Measurements from ENCODE around the gene DNAJC1. TPM values are rescaled to one million over a fixed set of nuclear protein-coding genes. Genes with fewer than 3 reads are reported as not detected.

Gene DNAJC1
- total RNA-seq, 6 experiments from 2014 or later, result 16.0 to 106 (median 27.8) TPM

GRCh38 chr10:21776883-21777282, 226.6 kb downstream of the DNAJC1 start:
- intact Hi-C loops (cut with DNase I), result no loop called here
- H3K36me3 ChIP-seq, result no peaks in the 10 kb centered on the region
- 93% methylated on average over 1 of the region's 1 CpG for WGBS (ENCODE audit: insufficient coverage, low coverage, low lambda C conversion rate, missing lambda C conversion rate)
- no peak overlapping the region for H3K4me3 ChIP-seq
- ATAC-seq (no peak), DNase-seq (no peak)
- no peaks in the 10 kb centered on the region for H3K27me3 ChIP-seq
- H3K27ac ChIP-seq, result no peak overlapping the region
- no peaks in the 10 kb centered on the region for H3K9me3 ChIP-seq
- TF ChIP-seq POLR2A (IDR thresholded peaks at IDR 0.05) (no peak), CTCF (IDR thresholded peaks at IDR 0.05) (no peak)
- no peaks in the 10 kb centered on the region for H3K4me1 ChIP-seq

GRCh38 chr10:21771219-21771618, 232.3 kb downstream of the DNAJC1 start:
- WGBS (ENCODE audit: insufficient coverage, low coverage, low lambda C conversion rate, missing lambda C conversion rate), result 100% methylated on average over 4 of the region's 4 CpGs
- no peaks in the 10 kb centered on the region for H3K9me3 ChIP-seq
- ATAC-seq (no peak), DNase-seq (no peak)
- no peak overlapping the region for H3K4me3 ChIP-seq
- H3K36me3 ChIP-seq, result no peaks in the 10 kb centered on the region
- no peak overlapping the region for H3K27ac ChIP-seq
- H3K4me1 ChIP-seq, result no peaks in the 10 kb centered on the region
- intact Hi-C loops (cut with DNase I), result no loop called here
- no peaks in the 10 kb centered on the region for H3K27me3 ChIP-seq
- TF ChIP-seq POLR2A (IDR thresholded peaks at IDR 0.05) (no peak), CTCF (IDR thresholded peaks at IDR 0.05) (no peak)

- H3K4me3 ChIP-seq, result no peak overlapping the region
- no peak overlapping the region for H3K27ac ChIP-seq
- TF ChIP-seq POLR2A (IDR thresholded peaks at IDR 0.05) (no peak), CTCF (IDR thresholded peaks at IDR 0.05) (no peak)
- no peak for ATAC-seq
- no peaks in the 10 kb centered on the region for H3K27me3 ChIP-seq
- no peaks in the 10 kb centered on the region for H3K9me3 ChIP-seq
- intact Hi-C loops (cut with DNase I), result no loop called here
- DNase-seq, result no peak
- WGBS (ENCODE audit: insufficient coverage, low coverage, low lambda C conversion rate, missing lambda C conversion rate), result 97% methylated on average over 3 of the region's 3 CpGs
- no peaks in the 10 kb centered on the region for H3K36me3 ChIP-seq
- H3K4me1 ChIP-seq, result no peaks in the 10 kb centered on the region
These were observed 234.5 kb downstream of the DNAJC1 start for GRCh38 chr10:21769041-21769440.

- Histone ChIP-seq H3K4me1 (no peaks in the 10 kb centered on the region), H3K9me3 (no peaks in the 10 kb centered on the region), H3K36me3 (no peaks in the 10 kb centered on the region), H3K27ac (no peak overlapping the region), H3K27me3 (no peaks in the 10 kb centered on the region), H3K4me3 (no peak overlapping the region)
- intact Hi-C loops (cut with DNase I), result no loop called here
- WGBS (ENCODE audit: insufficient coverage, low coverage, low lambda C conversion rate, missing lambda C conversion rate), result 68% methylated on average over 5 of the region's 5 CpGs
- DNase-seq (no peak), ATAC-seq (no peak)
- TF ChIP-seq CTCF (IDR thresholded peaks at IDR 0.05) (no peak), POLR2A (IDR thresholded peaks at IDR 0.05) (no peak)
These were observed 238.9 kb downstream of the DNAJC1 start for GRCh38 chr10:21764466-21765189.
